Epithelial cell of prostate (primary cell): Measurements from ENCODE around the gene PCDHGA9.
"Not testable (repeated sequence)": the region's sequence is repeated elsewhere in the genome, so short reads cannot be mapped to it uniquely, and the experiment has no call there.

ENCODE experiments used
- DNase-seq: peaks from one replicate; pipeline ENCODE4 v3.0.0-alpha.2; 2011; ENCODE audit warnings: low read depth, low spot score
- H3K27ac ChIP-seq: fragments of 450-650 bp; 2 replicates; pipeline ENCODE4 v1.5.1; 2017; ENCODE audit warnings: mild to moderate bottlenecking

PCDHGA9 gene

DNA sequence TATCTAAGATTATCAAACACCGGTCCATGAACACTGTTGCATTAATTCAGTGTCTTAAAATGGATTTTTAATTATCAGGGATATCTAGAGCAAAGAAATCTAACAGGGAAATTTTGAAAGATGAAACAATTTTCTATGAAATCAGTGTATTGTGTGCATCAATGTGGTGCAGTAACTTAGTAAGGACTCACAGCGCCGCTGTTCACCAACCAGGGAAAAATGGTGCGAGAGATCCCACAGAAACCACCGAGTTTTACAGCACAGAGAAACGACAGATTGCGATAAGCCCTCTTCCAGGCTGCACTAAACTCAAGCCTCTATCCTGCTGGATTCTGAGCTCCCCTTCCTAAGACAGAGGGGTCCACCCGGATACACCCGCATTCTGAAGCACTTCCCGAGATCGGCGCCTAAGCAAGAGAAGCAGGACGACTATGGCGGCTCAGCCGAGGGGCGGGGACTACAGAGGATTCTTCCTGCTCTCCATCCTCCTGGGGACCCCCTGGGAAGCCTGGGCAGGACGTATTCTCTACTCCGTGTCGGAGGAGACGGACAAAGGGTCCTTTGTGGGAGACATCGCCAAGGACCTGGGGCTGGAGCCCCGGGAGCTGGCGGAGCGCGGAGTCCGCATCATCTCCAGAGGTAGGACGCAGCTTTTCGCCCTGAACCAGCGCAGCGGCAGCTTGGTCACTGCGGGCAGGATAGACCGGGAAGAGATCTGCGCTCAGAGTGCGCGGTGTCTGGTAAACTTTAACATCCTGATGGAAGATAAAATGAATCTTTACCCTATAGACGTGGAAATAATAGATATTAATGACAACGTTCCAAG, 19.9 kb upstream of the PCDHGA9 start, which contains the start of gene PCDHGA7:
PCDHGA7 (plus strand) TSS at position 274 of the 826 bp plus-strand sequence; CDS start at position 432, 158 bp downstream.
- H3K27ac ChIP-seq: no peak within 1 kb of the TSS
- DNase-seq: no peak

DNA sequence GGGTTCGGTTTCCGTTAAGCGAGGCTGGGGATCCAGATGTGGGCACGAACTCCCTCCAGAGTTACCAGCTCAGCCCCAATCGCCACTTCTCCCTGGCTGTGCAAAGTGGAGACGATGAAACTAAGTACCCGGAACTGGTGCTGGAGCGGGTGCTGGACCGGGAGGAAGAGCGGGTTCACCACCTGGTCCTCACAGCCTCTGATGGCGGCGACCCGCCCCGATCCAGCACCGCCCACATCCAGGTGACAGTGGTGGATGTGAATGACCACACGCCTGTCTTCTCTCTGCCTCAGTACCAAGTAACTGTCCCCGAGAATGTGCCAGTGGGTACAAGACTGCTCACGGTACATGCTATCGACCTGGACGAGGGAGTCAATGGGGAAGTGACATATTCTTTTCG, 19.2 kb upstream of the PCDHGA9 start:
- no peak overlapping the region for H3K27ac ChIP-seq
- no peak for DNase-seq

DNA sequence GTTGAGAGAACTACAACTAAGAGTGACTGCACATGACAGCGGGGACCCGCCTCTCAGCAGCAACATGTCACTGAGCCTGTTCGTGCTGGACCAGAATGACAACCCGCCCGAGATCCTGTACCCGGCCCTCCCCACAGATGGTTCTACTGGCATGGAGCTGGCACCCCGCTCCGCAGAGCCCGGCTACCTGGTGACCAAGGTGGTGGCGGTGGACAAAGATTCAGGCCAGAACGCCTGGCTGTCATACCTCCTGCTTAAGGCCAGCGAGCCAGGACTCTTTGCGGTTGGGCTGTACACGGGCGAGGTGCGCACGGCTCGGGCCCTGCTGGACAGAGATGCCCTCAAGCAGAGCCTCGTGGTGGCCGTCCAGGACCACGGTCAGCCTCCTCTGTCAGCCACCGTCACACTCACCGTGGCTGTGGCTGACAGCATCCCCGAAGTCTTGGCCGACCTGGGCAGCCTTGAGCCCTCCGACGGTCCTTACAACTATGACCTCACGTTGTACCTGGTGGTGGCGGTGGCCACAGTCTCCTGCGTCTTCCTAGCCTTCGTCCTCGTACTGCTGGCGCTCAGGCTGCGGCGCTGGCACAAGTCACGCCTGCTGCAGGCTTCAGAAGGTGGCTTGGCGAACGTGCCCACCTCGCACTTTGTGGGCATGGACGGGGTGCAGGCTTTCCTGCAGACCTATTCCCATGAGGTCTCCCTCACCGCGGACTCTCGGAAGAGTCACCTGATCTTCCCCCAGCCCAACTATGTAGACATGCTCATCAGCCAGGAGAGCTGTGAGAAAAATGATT, 17.9 kb upstream of the PCDHGA9 start:
- no peak overlapping the region for H3K27ac ChIP-seq
- DNase-seq: no peak

DNA sequence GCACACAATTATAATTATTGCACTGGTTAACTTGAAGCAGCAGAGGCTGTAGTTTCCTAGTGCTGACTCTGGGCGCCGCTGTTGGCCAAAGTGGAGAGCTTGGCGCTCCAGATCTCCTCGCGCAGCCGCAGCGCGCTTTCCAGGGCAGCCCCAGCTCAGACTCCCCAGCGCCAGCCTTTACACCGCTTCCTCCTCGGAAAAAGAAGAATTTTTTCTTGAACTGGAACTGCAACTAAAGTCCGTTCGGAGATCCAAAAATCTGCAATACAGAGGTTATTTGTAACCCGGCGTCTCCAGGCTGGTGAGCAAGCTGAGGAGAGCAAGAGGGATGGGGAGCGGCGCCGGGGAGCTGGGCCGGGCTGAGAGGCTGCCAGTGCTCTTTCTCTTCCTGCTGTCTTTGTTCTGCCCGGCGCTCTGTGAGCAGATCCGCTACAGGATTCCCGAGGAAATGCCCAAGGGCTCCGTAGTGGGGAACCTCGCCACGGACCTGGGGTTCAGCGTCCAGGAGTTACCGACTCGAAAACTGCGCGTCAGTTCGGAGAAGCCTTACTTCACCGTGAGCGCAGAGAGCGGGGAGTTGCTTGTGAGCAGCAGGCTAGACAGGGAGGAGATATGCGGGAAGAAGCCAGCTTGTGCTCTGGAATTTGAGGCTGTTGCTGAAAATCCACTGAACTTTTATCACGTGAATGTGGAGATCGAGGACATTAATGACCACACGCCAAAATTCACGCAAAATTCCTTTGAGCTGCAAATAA, 14.8 kb upstream of the PCDHGA9 start, which contains the start of gene PCDHGB4:
PCDHGB4 (plus strand) TSS at position 142 of the 755 bp plus-strand sequence; CDS start at position 329, 187 bp downstream.
- DNase-seq: not testable (repeated sequence)

DNA sequence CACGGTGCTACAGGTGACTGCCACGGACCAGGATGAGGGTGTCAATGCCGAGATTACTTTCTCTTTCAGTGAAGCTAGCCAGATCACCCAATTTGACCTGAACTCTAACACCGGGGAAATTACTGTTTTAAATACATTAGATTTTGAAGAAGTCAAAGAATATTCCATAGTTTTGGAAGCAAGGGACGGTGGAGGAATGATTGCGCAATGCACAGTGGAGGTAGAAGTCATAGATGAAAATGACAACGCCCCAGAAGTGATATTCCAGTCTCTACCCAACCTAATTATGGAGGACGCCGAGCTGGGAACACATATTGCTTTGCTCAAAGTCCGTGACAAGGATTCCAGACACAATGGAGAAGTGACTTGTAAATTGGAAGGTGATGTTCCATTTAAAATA, 13.9 kb upstream of the PCDHGA9 start:
- no peak overlapping the region for H3K27ac ChIP-seq
- no peak for DNase-seq

More for the DNA sequence above, 14.8 kb upstream of the PCDHGA9 start, which contains the start of gene PCDHGB4:
- not testable (repeated sequence) for H3K27ac ChIP-seq

DNA sequence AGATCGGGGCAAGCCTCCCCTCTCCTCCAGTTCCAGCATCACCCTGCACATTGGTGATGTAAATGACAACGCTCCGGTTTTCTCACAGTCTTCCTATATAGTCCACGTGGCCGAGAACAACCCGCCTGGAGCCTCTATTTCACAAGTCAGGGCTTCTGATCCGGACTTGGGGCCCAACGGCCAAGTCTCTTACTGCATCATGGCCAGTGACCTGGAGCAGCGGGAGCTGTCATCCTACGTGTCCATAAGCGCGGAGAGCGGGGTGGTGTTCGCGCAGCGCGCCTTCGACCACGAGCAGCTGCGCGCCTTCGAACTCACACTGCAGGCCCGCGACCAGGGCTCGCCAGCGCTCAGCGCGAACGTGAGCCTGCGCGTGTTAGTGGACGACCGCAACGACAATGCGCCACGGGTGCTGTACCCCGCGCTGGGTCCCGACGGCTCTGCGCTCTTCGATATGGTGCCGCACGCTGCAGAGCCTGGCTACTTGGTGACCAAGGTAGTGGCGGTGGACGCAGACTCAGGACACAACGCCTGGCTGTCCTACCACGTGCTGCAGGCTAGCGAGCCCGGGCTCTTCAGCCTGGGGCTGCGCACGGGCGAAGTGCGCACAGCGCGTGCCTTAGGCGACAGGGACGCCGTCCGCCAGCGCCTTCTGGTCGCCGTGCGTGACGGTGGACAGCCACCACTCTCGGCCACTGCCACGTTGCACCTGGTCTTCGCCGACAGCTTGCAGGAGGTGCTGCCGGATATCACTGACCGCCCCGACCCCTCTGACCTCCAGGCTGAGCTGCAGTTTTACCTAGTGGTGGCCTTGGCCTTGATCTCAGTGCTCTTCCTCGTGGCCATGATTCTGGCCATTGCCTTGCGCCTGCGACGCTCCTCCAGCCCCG, 13.2 kb upstream of the PCDHGA9 start:
- DNase-seq: no peak
- no peak overlapping the region for H3K27ac ChIP-seq

DNA sequence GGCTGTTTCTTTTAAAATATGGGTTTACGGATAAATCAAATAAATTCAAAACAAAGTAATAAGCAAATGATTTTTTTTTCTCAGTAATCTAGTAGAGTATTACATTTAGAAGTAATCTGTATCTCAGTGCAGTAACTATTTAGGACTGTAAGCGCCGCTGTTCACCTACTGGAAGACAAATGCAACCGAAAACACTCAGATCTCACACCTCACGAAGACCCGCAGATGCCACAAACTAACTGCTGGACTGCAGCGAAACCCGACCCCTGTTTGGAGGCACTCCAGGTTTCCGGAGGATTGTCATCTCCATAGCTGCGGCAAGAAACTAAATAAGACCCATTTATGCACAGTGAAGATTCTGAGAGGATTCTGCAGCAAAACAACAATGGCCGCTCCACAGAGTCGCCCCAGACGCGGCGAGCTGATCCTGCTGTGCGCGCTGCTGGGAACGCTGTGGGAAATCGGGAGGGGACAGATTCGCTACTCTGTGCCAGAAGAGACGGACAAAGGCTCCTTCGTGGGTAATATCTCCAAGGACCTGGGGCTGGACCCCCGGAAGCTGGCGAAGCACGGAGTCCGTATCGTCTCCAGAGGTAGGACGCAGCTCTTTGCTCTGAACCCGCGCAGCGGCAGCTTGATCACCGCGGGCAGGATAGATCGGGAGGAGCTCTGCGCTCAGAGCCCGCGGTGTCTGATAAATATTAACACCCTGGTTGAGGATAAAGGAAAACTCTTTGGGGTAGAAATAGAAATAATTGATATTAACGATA, 10.0 kb upstream of the PCDHGA9 start, which contains the start of gene PCDHGA8:
PCDHGA8 (plus strand) TSS at position 205 of the 770 bp plus-strand sequence; CDS start at position 386, 181 bp downstream.
- no peak within 1 kb of the TSS for H3K27ac ChIP-seq
- DNase-seq: no peak

DNA sequence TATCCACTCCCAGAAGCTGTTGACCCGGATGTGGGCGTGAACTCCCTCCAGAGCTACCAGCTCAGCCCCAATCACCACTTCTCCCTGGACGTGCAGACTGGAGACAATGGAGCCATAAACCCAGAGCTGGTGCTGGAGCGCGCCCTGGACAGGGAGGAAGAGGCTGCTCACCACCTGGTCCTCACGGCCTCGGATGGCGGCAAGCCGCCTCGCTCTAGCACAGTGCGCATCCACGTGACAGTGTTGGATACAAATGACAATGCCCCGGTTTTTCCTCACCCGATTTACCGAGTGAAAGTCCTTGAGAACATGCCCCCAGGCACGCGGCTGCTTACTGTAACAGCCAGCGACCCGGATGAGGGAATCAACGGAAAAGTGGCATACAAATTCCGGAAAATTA, 9.3 kb upstream of the PCDHGA9 start:
- DNase-seq: no peak
- H3K27ac ChIP-seq: no peak overlapping the region

DNA sequence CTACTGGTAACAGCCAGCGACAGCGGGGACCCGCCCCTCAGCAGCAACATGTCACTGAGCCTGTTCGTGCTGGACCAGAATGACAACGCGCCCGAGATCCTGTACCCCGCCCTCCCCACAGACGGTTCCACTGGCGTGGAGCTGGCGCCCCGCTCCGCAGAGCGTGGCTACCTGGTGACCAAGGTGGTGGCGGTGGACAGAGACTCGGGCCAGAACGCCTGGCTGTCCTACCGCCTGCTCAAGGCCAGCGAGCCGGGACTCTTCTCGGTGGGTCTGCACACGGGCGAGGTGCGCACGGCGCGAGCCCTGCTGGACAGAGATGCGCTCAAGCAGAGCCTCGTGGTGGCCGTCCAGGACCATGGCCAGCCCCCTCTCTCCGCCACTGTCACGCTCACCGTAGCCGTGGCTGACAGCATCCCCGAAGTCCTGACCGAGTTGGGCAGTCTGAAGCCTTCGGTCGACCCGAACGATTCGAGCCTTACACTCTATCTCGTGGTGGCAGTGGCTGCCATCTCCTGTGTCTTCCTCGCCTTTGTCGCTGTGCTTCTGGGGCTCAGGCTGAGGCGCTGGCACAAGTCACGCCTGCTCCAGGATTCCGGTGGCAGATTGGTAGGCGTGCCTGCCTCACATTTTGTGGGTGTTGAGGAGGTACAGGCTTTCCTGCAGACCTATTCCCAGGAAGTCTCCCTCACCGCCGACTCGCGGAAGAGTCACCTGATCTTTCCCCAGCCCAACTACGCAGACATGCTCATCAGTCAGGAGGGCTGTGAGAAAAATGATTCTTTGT, 8.0 kb upstream of the PCDHGA9 start:
- not testable (repeated sequence) for DNase-seq, H3K27ac ChIP-seq

DNA sequence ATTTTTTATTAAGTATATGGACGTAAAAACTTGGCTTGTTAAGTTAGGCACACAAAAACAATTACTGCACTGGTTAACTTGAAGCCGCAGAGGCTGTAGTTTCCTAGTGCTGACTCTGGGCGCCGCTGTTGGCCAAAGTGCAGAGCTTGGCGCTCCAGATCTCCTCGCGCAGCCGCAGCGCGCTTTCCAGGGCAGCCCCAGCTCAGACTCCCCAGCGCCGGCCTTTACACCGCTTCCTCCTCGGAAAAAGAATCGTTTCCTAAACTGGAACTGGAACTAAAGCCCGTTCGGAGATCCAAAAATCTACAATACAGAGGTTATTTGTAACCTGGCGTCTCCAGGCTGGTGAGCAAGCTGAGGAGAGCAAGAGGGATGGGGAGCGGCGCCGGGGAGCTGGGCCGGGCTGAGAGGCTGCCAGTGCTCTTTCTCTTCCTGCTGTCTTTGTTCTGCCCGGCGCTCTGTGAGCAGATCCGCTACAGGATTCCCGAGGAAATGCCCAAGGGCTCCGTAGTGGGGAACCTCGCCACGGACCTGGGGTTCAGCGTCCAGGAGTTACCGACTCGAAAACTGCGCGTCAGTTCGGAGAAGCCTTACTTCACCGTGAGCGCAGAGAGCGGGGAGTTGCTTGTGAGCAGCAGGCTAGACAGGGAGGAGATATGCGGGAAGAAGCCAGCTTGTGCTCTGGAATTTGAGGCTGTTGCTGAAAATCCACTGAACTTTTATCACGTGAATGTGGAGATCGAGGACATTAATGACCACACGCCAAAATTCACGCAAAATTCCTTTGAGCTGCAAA, 4.6 kb upstream of the PCDHGA9 start, which contains the start of gene PCDHGB5:
PCDHGB5 (plus strand) TSS at position 192 of the 796 bp plus-strand sequence; CDS start at position 373, 181 bp downstream.
- not testable (repeated sequence) for DNase-seq, H3K27ac ChIP-seq

DNA sequence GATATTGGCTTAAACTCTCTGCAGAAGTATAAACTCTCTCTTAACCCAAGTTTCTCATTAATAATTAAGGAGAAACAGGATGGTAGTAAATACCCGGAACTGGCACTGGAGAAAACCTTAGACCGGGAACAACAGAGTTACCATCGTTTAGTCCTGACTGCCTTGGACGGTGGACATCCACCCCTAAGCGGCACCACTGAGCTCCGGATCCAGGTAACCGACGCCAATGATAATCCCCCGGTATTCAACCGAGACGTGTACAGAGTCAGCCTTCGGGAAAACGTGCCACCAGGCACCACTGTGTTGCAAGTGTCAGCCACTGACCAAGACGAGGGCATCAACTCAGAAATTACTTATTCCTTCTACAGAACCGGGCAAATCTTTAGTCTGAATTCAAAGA, 4.0 kb upstream of the PCDHGA9 start:
- H3K27ac ChIP-seq: no peak overlapping the region
- no peak for DNase-seq

DNA sequence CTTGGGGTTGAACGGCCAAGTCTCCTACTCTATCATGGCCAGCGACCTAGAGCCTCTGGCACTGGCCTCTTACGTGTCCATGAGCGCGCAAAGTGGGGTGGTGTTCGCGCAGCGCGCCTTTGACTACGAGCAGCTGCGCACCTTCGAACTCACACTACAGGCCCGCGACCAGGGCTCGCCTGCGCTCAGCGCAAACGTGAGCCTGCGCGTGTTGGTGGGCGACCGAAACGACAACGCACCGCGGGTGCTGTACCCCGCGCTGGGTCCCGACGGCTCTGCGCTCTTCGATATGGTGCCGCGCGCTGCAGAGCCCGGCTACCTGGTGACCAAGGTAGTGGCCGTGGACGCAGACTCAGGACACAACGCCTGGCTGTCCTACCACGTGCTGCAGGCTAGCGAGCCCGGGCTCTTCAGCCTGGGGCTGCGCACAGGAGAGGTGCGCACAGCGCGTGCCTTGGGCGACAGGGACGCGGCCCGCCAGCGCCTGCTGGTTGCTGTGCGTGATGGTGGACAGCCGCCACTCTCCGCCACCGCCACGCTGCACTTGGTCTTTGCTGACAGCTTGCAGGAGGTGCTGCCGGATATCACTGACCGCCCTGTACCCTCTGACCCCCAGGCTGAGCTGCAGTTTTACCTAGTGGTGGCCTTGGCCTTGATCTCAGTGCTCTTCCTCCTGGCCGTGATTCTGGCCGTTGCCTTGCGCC, 2.9 kb upstream of the PCDHGA9 start:
- no peak overlapping the region for H3K27ac ChIP-seq
- DNase-seq: no peak

DNA sequence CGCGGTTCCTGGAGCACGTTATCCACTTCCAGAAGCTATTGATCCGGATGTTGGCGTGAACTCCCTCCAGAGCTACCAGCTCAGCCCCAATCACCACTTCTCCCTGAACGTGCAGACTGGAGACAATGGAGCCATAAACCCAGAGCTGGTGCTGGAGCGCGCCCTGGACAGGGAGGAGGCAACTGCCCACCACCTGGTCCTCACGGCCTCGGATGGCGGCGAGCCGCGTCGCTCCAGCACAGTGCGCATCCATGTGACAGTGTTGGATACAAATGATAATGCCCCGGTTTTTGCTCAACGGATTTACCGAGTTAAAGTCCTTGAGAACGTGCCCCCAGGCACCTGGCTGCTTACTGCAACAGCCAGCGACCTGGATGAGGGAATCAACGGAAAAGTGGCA, 809 bp downstream of the PCDHGA9 start:
- no peak for DNase-seq
- no peak overlapping the region for H3K27ac ChIP-seq

DNA sequence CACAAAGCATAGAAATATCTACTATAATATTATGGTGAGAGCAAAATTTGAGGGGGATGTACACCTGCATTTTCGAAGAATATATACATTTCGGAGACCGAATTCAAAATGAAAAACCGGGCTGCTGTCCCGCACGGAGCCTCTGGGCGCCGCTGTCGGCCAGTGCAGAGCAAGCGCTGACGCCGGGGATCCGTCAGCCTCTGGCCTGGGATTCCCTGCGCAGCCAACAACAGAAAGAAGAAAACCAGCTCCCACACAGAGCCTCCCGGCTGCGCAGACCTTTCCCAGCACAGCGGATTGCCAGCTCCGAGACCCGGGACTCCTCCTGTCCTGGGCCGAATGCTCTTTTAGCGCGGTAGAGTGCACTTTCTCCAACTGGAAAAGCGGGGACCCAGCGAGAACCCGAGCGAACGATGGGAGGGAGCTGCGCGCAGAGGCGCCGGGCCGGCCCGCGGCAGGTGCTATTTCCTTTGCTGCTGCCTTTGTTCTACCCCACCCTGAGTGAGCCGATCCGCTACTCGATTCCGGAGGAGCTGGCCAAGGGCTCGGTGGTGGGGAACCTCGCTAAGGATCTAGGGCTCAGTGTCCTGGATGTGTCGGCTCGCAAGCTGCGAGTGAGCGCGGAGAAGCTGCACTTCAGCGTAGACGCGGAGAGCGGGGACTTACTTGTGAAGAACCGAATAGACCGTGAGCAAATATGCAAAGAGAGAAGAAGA, 5.4 kb downstream of the PCDHGA9 start, which contains the start of gene PCDHGB6:
PCDHGB6 (plus strand) TSS at position 232 of the 716 bp plus-strand sequence; CDS start at position 414, 182 bp downstream.
- H3K27ac ChIP-seq, DNase-seq: not testable (repeated sequence)

DNA sequence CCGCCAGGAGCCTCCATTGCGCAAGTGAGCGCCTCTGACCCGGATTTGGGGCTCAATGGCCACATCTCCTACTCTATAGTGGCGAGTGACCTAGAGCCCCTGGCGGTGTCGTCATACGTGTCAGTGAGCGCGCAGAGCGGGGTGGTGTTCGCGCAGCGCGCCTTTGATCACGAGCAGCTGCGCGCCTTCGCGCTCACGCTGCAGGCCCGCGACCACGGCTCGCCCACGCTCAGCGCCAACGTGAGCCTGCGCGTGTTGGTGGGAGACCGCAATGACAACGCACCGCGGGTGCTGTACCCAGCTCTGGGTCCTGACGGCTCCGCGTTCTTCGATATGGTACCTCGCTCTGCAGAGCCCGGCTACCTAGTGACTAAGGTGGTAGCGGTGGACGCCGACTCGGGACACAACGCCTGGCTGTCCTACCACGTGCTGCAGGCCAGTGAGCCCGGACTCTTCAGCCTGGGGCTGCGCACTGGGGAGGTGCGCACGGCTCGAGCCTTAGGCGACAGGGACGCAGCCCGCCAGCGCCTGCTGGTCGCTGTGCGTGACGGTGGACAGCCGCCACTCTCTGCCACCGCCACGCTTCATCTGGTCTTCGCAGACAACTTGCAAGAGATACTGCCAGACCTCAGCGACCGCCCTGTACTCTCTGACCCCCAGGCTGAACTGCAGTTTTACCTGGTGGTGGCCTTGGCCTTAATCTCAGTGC, 7.2 kb downstream of the PCDHGA9 start:
- no peak for DNase-seq
- no peak overlapping the region for H3K27ac ChIP-seq
